Diencephalon (tissue), 1 donor: ENCODE data around the gene MBLAC2. TPM values are rescaled to one million over a fixed set of nuclear protein-coding genes. Genes with fewer than 3 reads are reported as not detected.

Experiments used
- total RNA-seq: library from RNA; depleted of rRNA; stranded (reverse); fragments of >200 nt; gene quantifications from one replicate; pipeline ENCODE4 v1.2.3, GENCODE V29; 2014

The MBLAC2 gene
- total RNA-seq: 29.5 TPM

DNA sequence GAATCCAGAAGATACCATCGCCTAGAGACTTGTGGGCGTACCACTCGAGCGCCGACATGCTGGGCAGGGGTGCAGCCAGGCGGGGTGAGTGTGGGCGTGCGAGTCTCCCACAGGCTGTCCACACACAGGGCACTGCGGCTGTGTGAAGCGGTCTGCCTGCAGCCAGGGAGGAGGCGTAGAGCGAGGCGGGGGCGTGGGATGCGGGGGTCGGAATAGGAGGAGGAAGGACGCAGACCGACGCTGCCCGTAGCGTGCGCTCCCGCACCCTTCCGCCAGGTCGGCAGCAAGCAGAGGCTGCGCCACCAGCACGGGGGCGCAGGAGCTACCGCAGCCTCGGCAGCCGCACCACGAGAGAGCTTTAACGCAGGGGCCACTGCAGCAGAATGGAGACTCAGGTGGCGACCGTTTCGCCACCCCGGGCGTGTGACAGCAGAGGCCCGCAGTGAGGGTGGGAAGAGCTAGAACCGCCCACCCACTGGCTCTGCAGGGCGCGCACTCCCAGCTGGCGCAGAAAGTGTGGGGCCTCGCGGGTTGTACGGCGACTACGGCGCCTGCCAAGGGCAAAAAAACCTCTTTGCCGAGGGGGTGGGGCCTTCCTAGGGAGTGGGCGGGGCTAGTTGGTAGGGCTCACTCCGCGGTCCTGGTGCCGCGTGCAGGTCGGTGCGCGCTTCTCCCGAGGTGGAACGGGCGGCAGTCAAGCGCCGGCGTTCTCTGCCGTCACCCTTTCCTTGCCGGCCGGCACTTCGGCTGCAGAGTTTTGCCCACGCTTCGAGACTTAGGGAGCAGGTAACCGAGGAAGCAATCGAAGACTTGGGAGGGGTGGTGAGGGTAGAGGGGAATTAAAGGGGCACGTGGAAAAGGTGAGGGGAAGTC lies at the start of gene MBLAC2, which contains the start of gene POLR3G:
TSS of gene MBLAC2 (minus strand) at position 537 of the 873 bp plus-strand sequence. CDS start at position 58, 479 bp downstream.
TSS of gene POLR3G (plus strand) at position 630 of the 873 bp plus-strand sequence. CDS start 10,704 bp downstream, outside the sequence.

DNA sequence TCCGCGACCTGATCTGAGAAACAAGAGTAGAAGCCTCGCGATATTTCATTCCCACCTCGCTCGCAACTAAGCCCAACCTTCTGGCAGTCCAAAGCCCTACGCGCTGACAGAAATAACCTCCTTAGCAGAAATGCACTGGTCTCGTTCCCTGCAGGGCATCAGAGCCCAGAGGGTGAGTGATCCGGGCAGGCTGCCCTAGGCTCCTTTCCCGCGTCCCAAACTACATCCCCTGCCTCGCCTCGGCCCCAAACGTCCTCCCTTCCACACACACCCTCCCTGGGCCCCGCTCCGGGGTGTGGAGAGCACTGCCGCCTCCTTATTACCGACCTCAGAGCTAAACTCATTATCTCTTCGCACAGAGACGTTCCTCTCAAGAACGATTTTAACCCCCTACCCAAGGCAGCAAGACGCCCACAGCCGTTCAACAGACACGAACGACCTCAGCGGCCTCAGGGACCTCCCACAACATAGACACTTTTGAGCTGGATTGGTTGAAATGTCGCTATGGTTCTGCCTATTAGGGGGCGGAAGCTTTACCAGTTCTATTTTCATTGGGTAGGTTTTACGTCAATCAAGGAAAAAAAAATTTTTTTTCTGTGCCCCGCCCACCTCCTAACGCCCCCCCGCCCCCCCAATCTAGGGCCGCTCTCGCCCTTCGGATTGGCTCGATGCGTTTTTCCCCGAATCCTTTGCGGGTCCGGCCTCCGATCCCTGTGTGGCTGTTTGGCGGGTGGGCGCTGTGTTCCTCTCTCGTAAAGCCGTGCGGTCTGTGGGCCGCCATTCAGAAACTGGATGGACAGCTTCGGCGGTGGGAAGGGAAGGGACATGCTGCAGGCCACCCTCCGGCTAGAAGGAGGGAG lies 65.0 kb downstream of the MBLAC2 start, which contains the start of gene CETN3:
TSS of gene CETN3 (minus strand) at position 439 of the 860 bp plus-strand sequence. CDS start at position 344, 95 bp downstream.

Other genes with a start within 250 kb of the MBLAC2 start
- gene CETN3, start 65.0 kb downstream of the MBLAC2 start, total RNA-seq: 21.9 TPM
- gene POLR3G, start 93 bp upstream of the MBLAC2 start, total RNA-seq: 5.3 TPM
- gene LYSMD3, start 54.8 kb upstream of the MBLAC2 start, total RNA-seq: 22.4 TPM
- 191 TPM for gene ADGRV1, start 84.0 kb upstream of the MBLAC2 start, total RNA-seq